Esophagus squamous epithelium (tissue), 5 donors: ENCODE data around the gene TMC1. TPM values are rescaled to one million over a fixed set of nuclear protein-coding genes. Genes with fewer than 3 reads are reported as not detected.
A peak's percentile ranks its signal among the peaks of the same experiment; 100 is the strongest.
"Not testable (repeated sequence)": the region's sequence is repeated elsewhere in the genome, so short reads cannot be mapped to it uniquely, and the experiment has no call there.

Experiments used
- DNase-seq: peaks from one replicate; lab custom pipeline; 2025; lab: John Stamatoyannopoulos, UW
- H3K27ac ChIP-seq, 4 donors: fragments of 200-600 bp; sonication (generic); one replicate each; pipeline ENCODE4 v1.5.1; 2016 to 2019; ENCODE audit warnings: mild to moderate bottlenecking in 1 of 4
- H3K27me3 ChIP-seq, 4 donors: fragments of 200-600 bp; sonication (generic); 1 replicate in 3 of 4; 2 replicates in 1 of 4; pipeline versions ENCODE4 v1.5.1 to v1.6.0; 2017 to 2021; ENCODE audit warnings: antibody characterized with exemption in 1 of 4
- H3K36me3 ChIP-seq, 3 donors: fragments of 200-600 bp; sonication (generic); one replicate each; pipeline ENCODE4 v1.5.1; 2016 to 2019
- H3K4me1 ChIP-seq, 3 donors: fragments of 200-600 bp; sonication (generic); one replicate each; pipeline ENCODE4 v1.5.1; 2017 to 2019
- H3K4me3 ChIP-seq, 4 donors: fragments of 200-600 bp; sonication (generic); 1 replicate in 3 of 4; 2 replicates in 1 of 4; pipeline ENCODE4 v1.5.1; 2016 to 2019; ENCODE audit warnings: mild to moderate bottlenecking in 2 of 4, moderate library complexity in 1 of 4
- H3K9me3 ChIP-seq, 3 donors: fragments of 200-600 bp; sonication (generic); one replicate each; pipeline ENCODE4 v1.5.1; 2016 to 2019
- CTCF ChIP-seq, 6 experiments: fragments of 450-650 bp in 4 of 6; fragments of 200-600 bp in 2 of 6; sonication (generic) in 2 of 6; IDR thresholded peaks; one replicate each; pipeline ENCODE4 v1.5.1; 2016 to 2019; ENCODE audit warnings: antibody characterized with exemption in 6 of 6, mild to moderate bottlenecking in 4 of 6, moderate library complexity in 4 of 6
- POLR2A ChIP-seq, 4 donors: fragments of 450-650 bp; IDR thresholded peaks; one replicate each; pipeline ENCODE4 v1.6.1; 2017; ENCODE audit warnings: antibody characterized with exemption in 4 of 4, mild to moderate bottlenecking in 4 of 4, moderate library complexity in 3 of 4
- WGBS, 2 donors: methylation state at CpG; one replicate each; pipeline ENCODE4 v1.1.5; 2018; 5-methylcytosine and 5-hydroxymethylcytosine counted together
- intact Hi-C: fragments of 100-400 bp; cut with DNase I; formaldehyde crosslinking; loops from one replicate; pipeline ENCODE4 v1.15.0; 2022
- total RNA-seq, 4 donors: library from RNA; depleted of rRNA; stranded (reverse); fragments of >200 nt; gene quantifications; one replicate each; pipeline ENCODE4 v1.1.0, GENCODE V29; 2016
- donor health status: DM: yes; HTN: yes; CAD: no.

Gene TMC1
- total RNA-seq, 4 donors from 2014 or later = 1.1 to 3.1 (median 1.5) TPM; not detected in 1

DNA sequence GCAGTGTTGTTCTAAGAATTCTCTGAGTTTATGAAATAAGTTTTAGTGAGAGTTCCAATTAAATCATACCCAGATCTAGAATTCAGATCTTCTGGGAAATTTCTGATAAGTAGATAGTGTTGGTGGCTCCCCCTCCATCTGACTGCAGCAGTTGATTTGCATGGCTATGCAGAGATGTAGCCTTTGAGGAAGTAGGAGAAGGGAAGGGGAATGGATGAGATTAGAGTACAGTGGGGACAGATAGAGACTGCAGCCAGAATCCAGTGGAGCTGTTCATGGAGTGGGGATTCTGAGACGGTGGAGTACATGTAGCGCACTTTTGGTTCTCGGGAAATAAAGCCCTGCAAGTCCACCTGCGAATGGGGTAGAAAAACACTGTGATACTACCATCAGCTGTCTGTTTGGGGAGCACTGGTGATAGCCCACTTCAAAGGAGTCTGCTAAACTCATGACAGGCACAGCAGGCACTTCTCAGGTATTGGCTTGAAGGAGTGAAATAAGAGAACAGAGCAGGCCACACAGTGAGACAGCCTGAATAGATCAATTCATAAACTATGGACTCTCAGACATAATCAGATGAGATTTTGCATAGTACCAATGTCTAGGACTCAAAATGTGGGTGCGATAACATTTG, 334.6 kb downstream of the TMC1 start:
- 80 to 88% methylated on average over 5 of the region's 5 CpGs for WGBS, 2 donors
- H3K27me3 ChIP-seq = no peaks in the 10 kb centered on the region
- H3K36me3 ChIP-seq = no peaks in the 10 kb centered on the region
- TF ChIP-seq CTCF (IDR thresholded peaks at IDR 0.05) (no peak), POLR2A (IDR thresholded peaks at IDR 0.05) (no peak)
- intact Hi-C loops = loop anchor here (10.0 kb wide), 1 partner anchor 229 kb away; no protein-coding TSS in a partner anchor
- H3K9me3 ChIP-seq = no peaks in the 10 kb centered on the region
- peaks cover 8 to 18% (median 10%) of the 10 kb centered on the region in 3 donors for H3K4me1 ChIP-seq
- no peak overlapping the region for H3K27ac ChIP-seq
- no peak overlapping the region for H3K4me3 ChIP-seq
- no peak for DNase-seq

- peak overlapping the region in 1 of 4 donors; percentile 5 for H3K27ac ChIP-seq
Observed at GRCh38 chr9:72856972-72857623, 335.7 kb downstream of the TMC1 start.

GRCh38 chr9:72857624-72857996, 336.2 kb downstream of the TMC1 start:
- WGBS, 2 donors = 76 to 88% methylated on average over 2 of the region's 2 CpGs
- intact Hi-C loops = loop anchor here (10.0 kb wide), 1 partner anchor 227 kb away; no protein-coding TSS in a partner anchor

More at GRCh38 chr9:72856972-72857623, 335.7 kb downstream of the TMC1 start:
- intact Hi-C loops = loop anchor here (10.0 kb wide), 1 partner anchor 228 kb away; no protein-coding TSS in a partner anchor
- Histone ChIP-seq H3K4me3 (no peak overlapping the region), H3K9me3 (no peaks in the 10 kb centered on the region), H3K36me3 (no peaks in the 10 kb centered on the region), H3K4me1 (peaks cover 8 to 18% (median 10%) of the 10 kb centered on the region in 3 donors), H3K27me3 (no peaks in the 10 kb centered on the region)
- TF ChIP-seq CTCF (IDR thresholded peaks at IDR 0.05) (peak in 5 of 6 experiments; percentile 47 to 67 (median 48)), POLR2A (IDR thresholded peaks at IDR 0.05) (no peak)
- 36 to 47% methylated on average over 8 of the region's 8 CpGs for WGBS, 2 donors
- no peak for DNase-seq

DNA sequence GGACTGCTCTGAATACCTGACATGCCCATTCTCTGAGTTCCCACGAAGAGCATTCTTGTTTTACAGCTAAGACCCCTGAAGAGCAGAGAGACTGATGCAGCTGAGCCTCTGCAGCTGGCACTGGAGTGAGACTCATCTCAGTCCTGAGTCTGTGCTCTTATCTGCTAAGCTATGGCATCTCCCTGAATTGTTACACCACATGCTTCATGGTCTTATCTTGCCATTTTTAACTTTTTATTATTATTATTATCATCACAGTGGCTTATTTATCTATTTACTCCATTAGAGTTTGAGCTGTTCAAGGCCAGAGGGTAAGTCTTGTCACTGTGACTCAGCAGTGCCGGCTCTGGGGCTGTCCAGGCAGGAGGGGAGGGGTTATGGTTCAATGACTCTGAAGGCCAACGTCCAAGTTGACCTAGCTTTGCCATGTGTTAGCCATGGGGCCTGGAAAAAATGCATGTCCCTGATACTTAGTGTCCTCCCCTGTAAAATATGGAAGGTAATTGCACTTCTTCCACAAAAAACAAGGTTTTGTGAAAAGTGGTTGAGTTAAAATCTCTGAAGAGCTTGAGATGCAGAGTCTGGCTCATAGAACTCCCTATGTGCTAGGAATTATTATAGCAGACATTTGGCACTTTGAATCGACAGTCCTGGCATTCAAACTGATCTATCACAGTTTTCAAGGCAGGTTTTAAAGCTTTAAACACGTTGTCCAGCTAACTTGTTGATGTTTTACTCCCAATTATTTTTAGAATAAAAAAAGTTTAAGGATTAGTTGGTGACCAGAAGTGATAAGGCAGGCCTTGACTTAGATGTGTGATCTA, 336.9 kb downstream of the TMC1 start:
- TF ChIP-seq POLR2A (IDR thresholded peaks at IDR 0.05) (no peak), CTCF (IDR thresholded peaks at IDR 0.05) (no peak)
- H3K27ac ChIP-seq = no peak overlapping the region
- H3K36me3 ChIP-seq = no peaks in the 10 kb centered on the region
- H3K27me3 ChIP-seq = no peaks in the 10 kb centered on the region
- H3K4me3 ChIP-seq = no peak overlapping the region
- H3K9me3 ChIP-seq = no peaks in the 10 kb centered on the region
- 50 to 56% methylated on average over 5 of the region's 5 CpGs for WGBS, 2 donors
- intact Hi-C loops = loop anchor here (10.0 kb wide), 1 partner anchor 226 kb away; no protein-coding TSS in a partner anchor
- DNase-seq = no peak
- peaks cover 8 to 18% (median 10%) of the 10 kb centered on the region in 3 donors for H3K4me1 ChIP-seq

More at GRCh38 chr9:72857624-72857996, 336.2 kb downstream of the TMC1 start:
- H3K9me3 ChIP-seq = no peaks in the 10 kb centered on the region
- DNase-seq = no peak
- no peaks in the 10 kb centered on the region for H3K36me3 ChIP-seq
- H3K27me3 ChIP-seq = no peaks in the 10 kb centered on the region
- no peak overlapping the region for H3K4me3 ChIP-seq
- peaks cover 8 to 18% (median 10%) of the 10 kb centered on the region in 3 donors for H3K4me1 ChIP-seq
- TF ChIP-seq CTCF (IDR thresholded peaks at IDR 0.05) (no peak), POLR2A (IDR thresholded peaks at IDR 0.05) (no peak)
- peak overlapping the region in 1 of 4 donors; percentile 5 for H3K27ac ChIP-seq

GRCh38 chr9:72862788-72863187, 341.4 kb downstream of the TMC1 start:
- H3K27me3 ChIP-seq, H3K4me3 ChIP-seq, H3K27ac ChIP-seq, H3K9me3 ChIP-seq, intact Hi-C loops, H3K36me3 ChIP-seq, DNase-seq, H3K4me1 ChIP-seq: not testable (repeated sequence)
- 77% methylated on average over 7 of the region's 7 CpGs for WGBS, 2 donors
